ENCODE measurements around the gene NYAP1.

DNA sequence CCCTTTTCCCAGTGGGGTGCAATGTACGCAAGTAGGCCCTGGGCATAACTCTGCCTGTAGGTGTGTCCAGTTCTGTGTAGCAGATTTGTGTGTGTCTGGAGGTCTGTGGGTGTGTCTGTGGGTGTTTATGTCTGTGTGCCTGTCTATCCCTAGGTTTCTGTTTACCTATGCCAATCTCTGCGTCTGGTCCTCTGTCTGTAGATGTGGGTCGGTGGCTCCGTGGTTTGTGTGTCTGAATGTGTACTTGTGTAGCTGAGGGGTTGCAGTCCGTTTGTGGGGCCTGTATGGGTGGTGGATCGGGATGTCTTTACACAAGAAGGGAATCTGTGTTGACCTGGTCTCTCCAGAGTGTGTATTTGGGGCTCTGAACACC is 932 bp downstream of the NYAP1 start:
- TF ChIP-seq, protein P1, sequence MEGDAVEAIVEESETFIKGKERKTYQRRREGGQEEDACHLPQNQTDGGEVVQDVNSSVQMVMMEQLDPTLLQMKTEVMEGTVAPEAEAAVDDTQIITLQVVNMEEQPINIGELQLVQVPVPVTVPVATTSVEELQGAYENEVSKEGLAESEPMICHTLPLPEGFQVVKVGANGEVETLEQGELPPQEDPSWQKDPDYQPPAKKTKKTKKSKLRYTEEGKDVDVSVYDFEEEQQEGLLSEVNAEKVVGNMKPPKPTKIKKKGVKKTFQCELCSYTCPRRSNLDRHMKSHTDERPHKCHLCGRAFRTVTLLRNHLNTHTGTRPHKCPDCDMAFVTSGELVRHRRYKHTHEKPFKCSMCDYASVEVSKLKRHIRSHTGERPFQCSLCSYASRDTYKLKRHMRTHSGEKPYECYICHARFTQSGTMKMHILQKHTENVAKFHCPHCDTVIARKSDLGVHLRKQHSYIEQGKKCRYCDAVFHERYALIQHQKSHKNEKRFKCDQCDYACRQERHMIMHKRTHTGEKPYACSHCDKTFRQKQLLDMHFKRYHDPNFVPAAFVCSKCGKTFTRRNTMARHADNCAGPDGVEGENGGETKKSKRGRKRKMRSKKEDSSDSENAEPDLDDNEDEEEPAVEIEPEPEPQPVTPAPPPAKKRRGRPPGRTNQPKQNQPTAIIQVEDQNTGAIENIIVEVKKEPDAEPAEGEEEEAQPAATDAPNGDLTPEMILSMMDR (IDR thresholded peaks at IDR 0.05), result no peak
- TF ChIP-seq POLR2A (IDR thresholded peaks at IDR 0.05), result no peak
